Measurements from ENCODE around the gene CDKN1B.

The CDKN1B gene

DNA sequence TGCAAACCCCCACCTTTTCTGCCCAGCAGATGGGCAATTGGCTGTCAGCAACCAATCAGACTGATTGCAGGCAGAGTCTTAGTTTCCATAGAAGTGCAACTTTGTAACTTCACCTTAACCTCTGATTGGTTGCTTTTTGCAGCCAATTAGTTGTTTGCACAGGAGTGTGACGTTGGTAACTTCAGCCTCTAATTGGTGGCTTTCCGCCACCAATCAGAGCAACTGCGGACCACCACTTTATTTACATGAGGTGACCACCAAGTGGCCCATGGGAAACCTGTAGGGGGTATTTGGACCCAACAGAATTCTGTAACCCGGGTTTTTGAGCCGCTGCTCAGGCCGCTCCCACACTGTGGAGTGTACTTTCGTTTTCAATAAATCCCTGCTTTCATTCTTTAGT, 32.3 kb downstream of the CDKN1B start:
- peaks cover 10 to 11% of the 10 kb centered on the region in 2 donors for H3K4me1 ChIP-seq (ENCODE audit: control insufficient read depth in 2 of 2, insufficient read depth in 2 of 2, low read length in 2 of 2)
- H3K36me3 ChIP-seq (ENCODE audit: control insufficient read depth in 2 of 2, insufficient read depth in 2 of 2, low read length in 2 of 2) = no peaks in the 10 kb centered on the region
- H3K9ac ChIP-seq (ENCODE audit: low read depth in 1 of 2, low read length in 2 of 2) = peak overlapping the region; percentile 60 to 68
- H3K4me3 ChIP-seq (ENCODE audit: low read length in 2 of 2) = peak overlapping the region; percentile 60 to 82
- H3K9me3 ChIP-seq (ENCODE audit: control insufficient read depth in 2 of 2, low read length in 2 of 2) = no peaks in the 10 kb centered on the region
- H3K27ac ChIP-seq (ENCODE audit: low read depth in 2 of 2, low read length in 2 of 2) = peak overlapping the region; percentile 71 to 74
- H3K27me3 ChIP-seq (ENCODE audit: control insufficient read depth in 2 of 2, insufficient read depth in 2 of 2, low read length in 2 of 2) = no peaks in the 10 kb centered on the region

DNA sequence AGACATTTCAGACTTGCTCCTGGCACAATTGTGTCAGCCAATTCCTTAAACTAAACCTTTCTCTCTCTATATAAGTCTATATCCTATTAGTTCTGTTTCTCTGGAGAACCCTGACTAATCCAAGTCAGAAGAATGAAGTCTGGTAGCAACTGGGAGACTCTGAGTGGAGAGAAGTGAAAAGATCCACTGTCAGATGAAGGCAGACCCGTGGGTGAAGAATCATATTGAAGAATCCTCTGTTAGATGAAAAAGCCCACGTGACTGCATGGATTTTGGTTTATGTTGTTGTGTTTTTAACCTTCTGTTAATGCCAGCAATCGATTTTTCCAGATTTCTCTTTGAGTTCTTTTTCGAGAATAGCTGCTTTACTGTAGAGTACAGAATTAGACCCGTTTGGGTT, 38.8 kb downstream of the CDKN1B start:
- Histone ChIP-seq H3K27ac (ENCODE audit: low read depth in 2 of 2, low read length in 2 of 2) (no peak overlapping the region), H3K36me3 (ENCODE audit: control insufficient read depth in 2 of 2, insufficient read depth in 2 of 2, low read length in 2 of 2) (no peaks in the 10 kb centered on the region), H3K9ac (ENCODE audit: low read depth in 1 of 2, low read length in 2 of 2) (no peak overlapping the region), H3K9me3 (ENCODE audit: control insufficient read depth in 2 of 2, low read length in 2 of 2) (no peaks in the 10 kb centered on the region), H3K27me3 (ENCODE audit: control insufficient read depth in 2 of 2, insufficient read depth in 2 of 2, low read length in 2 of 2) (no peaks in the 10 kb centered on the region), H3K4me1 (ENCODE audit: control insufficient read depth in 2 of 2, insufficient read depth in 2 of 2, low read length in 2 of 2) (peaks cover 0 to 3% of the 10 kb centered on the region in 2 donors), H3K4me3 (ENCODE audit: low read length in 2 of 2) (no peak overlapping the region)

DNA sequence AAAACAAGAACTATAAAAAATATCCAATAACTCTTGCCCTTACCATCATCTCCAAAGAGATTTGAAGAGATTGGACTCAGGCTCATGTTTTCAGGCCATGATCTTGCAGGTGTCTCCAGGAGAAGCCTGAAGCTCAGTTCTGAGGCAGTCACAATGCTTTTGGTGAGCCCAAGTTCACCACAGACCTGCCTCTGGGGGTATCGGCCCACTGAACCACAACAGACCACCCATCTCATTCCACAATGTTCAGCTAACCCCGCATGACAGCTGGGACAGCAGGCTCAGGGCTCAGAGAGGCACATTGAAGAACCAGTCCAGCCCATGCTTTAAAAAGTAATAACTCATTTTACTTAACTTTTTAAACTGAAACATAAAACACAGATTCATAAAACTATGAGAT, 40.0 kb downstream of the CDKN1B start:
- no peak overlapping the region for H3K4me3 ChIP-seq (ENCODE audit: low read length in 2 of 2)
- no peak overlapping the region for H3K9ac ChIP-seq (ENCODE audit: low read depth in 1 of 2, low read length in 2 of 2)
- H3K27ac ChIP-seq (ENCODE audit: low read depth in 2 of 2, low read length in 2 of 2) = no peak overlapping the region
- H3K27me3 ChIP-seq (ENCODE audit: control insufficient read depth in 2 of 2, insufficient read depth in 2 of 2, low read length in 2 of 2) = no peaks in the 10 kb centered on the region
- no peaks in the 10 kb centered on the region for H3K36me3 ChIP-seq (ENCODE audit: control insufficient read depth in 2 of 2, insufficient read depth in 2 of 2, low read length in 2 of 2)
- H3K9me3 ChIP-seq (ENCODE audit: control insufficient read depth in 2 of 2, low read length in 2 of 2) = no peaks in the 10 kb centered on the region
- H3K4me1 ChIP-seq (ENCODE audit: control insufficient read depth in 2 of 2, insufficient read depth in 2 of 2, low read length in 2 of 2) = peaks cover 0 to 3% of the 10 kb centered on the region in 2 donors

DNA sequence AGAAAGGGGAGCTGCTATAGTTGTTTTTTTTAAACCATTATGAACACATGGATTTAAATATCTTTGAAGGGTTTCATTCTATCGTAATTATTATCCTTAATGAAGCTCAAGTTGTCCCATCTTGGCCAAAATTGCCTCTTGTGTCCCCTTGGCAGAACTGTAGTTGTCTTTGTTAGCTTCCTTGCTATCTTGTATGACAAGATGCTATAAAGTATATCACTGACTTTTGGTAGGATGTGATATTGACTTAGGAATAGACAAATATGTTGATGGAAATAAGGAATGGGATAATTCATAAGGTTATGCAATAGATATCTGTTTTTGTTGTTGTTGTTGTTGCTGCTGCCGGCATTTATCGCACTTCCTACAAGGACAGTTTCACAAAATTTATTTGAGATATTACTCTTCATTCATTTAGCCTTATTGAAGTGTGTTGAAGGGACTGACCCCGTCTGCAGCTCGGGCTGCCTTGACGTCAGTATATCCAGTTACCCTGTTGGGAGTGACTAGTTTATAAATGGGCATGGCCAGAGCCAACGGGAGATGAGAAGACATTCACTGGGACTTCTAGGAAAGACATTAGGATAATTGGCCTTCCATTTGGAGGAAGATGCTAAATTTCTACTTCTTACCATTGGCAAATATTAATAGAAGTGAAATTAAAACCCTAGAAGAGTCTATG, 42.2 kb downstream of the CDKN1B start:
- H3K9me3 ChIP-seq (ENCODE audit: control insufficient read depth in 2 of 2, low read length in 2 of 2) = no peaks in the 10 kb centered on the region
- no peak overlapping the region for H3K4me3 ChIP-seq (ENCODE audit: low read length in 2 of 2)
- no peak overlapping the region for H3K27ac ChIP-seq (ENCODE audit: low read depth in 2 of 2, low read length in 2 of 2)
- no peaks in the 10 kb centered on the region for H3K36me3 ChIP-seq (ENCODE audit: control insufficient read depth in 2 of 2, insufficient read depth in 2 of 2, low read length in 2 of 2)
- H3K9ac ChIP-seq (ENCODE audit: low read depth in 1 of 2, low read length in 2 of 2) = no peak overlapping the region
- no peaks in the 10 kb centered on the region for H3K27me3 ChIP-seq (ENCODE audit: control insufficient read depth in 2 of 2, insufficient read depth in 2 of 2, low read length in 2 of 2)
- peaks cover 0 to 3% of the 10 kb centered on the region in 2 donors for H3K4me1 ChIP-seq (ENCODE audit: control insufficient read depth in 2 of 2, insufficient read depth in 2 of 2, low read length in 2 of 2)

DNA sequence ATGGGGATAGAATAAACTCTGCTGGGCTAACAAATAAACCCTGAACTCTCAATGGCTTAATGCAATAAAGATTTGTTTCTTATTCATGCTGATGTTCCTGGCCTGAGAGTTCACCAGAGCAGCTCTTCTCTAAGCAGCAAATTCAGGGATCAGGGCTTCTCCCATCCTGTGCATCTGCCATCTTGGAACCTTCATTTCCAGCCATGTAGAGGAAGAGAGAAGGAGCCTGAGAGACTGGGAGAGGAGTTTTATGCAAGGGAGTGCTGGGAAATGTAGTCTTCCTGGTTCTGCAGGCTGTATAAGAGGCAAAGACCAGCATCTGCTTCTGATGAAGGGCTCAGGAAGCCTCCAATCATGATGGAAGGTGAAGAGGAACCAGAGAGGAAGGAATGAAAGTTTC, 47.7 kb downstream of the CDKN1B start:
- Histone ChIP-seq H3K4me1 (ENCODE audit: control insufficient read depth in 2 of 2, insufficient read depth in 2 of 2, low read length in 2 of 2) (no peaks in the 10 kb centered on the region), H3K9me3 (ENCODE audit: control insufficient read depth in 2 of 2, low read length in 2 of 2) (no peaks in the 10 kb centered on the region), H3K9ac (ENCODE audit: low read depth in 1 of 2, low read length in 2 of 2) (no peak overlapping the region), H3K4me3 (ENCODE audit: low read length in 2 of 2) (no peak overlapping the region), H3K27me3 (ENCODE audit: control insufficient read depth in 2 of 2, insufficient read depth in 2 of 2, low read length in 2 of 2) (no peaks in the 10 kb centered on the region), H3K36me3 (ENCODE audit: control insufficient read depth in 2 of 2, insufficient read depth in 2 of 2, low read length in 2 of 2) (no peaks in the 10 kb centered on the region), H3K27ac (ENCODE audit: low read depth in 2 of 2, low read length in 2 of 2) (no peak overlapping the region)

DNA sequence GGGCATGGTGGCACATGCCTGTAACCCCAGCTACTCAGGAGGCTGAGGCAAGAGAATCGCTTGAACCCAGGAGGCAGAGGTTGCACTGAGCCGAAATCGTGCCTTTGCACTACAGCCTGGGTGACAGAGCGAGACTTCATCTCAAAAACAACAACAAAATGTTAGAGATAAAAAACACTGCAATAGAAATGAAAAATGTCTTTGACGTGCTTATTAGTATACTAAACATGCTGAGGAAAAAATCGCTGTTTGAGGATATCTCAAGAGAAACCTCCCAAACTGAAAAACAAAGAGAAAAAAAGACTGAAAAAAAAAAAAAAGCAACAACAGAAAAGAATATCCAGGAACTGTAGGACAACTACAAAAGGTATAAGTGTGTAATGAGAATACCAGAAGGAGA, 53.1 kb downstream of the CDKN1B start:
- no peaks in the 10 kb centered on the region for H3K36me3 ChIP-seq (ENCODE audit: control insufficient read depth in 2 of 2, insufficient read depth in 2 of 2, low read length in 2 of 2)
- no peak overlapping the region for H3K9ac ChIP-seq (ENCODE audit: low read depth in 1 of 2, low read length in 2 of 2)
- H3K27ac ChIP-seq (ENCODE audit: low read depth in 2 of 2, low read length in 2 of 2) = no peak overlapping the region
- no peaks in the 10 kb centered on the region for H3K27me3 ChIP-seq (ENCODE audit: control insufficient read depth in 2 of 2, insufficient read depth in 2 of 2, low read length in 2 of 2)
- no peaks in the 10 kb centered on the region for H3K4me1 ChIP-seq (ENCODE audit: control insufficient read depth in 2 of 2, insufficient read depth in 2 of 2, low read length in 2 of 2)
- no peak overlapping the region for H3K4me3 ChIP-seq (ENCODE audit: low read length in 2 of 2)
- H3K9me3 ChIP-seq (ENCODE audit: control insufficient read depth in 2 of 2, low read length in 2 of 2) = no peaks in the 10 kb centered on the region

Measured in mucosa of rectum (tissue), 2 donors.